DND-41 (cell line): ENCODE data around the gene C5orf47.

ENCODE experiments used
- ATAC-seq: fragments of 200-7000 bp; cut with Tn5 transposase; 3 replicates; pipeline ENCODE4 v1.9.1; 2021; ENCODE audit warnings: low read depth; ENCODE audit not compliant: insufficient read depth
- DNase-seq: peaks from one replicate; pipeline ENCODE4 v3.0.0-alpha.2; 2020
- H2AFZ ChIP-seq: 2 replicates; pipeline ENCODE4 v1.6.0; 2012; ENCODE audit warnings: low read depth, low read length
- H3K27ac ChIP-seq: 2 replicates; pipeline ENCODE4 v1.5.1; 2012; ENCODE audit warnings: low read length, inconsistent platforms
- H3K27me3 ChIP-seq: fragments of 200-600 bp; sonication (generic); 2 replicates; pipeline ENCODE4 v1.6.0; 2012; ENCODE audit warnings: low read length, mild to moderate bottlenecking, inconsistent platforms; ENCODE audit not compliant: insufficient read depth, poor library complexity
- H3K36me3 ChIP-seq: 2 replicates; pipeline ENCODE4 v1.5.1; 2012; ENCODE audit warnings: low read length, inconsistent platforms; ENCODE audit not compliant: insufficient read depth
- H3K4me1 ChIP-seq: 2 replicates; pipeline ENCODE4 v1.5.1; 2012; ENCODE audit warnings: mild to moderate bottlenecking, low read length; ENCODE audit not compliant: insufficient read depth
- H3K4me2 ChIP-seq: 2 replicates; pipeline ENCODE4 v1.6.0; 2012; ENCODE audit warnings: mild to moderate bottlenecking, moderate library complexity, low read length, inconsistent platforms; ENCODE audit not compliant: insufficient read depth
- H3K4me3 ChIP-seq, 2 experiments: fragments of 200-600 bp in 1 of 2; shearing (Covaris generic) in 1 of 2; 2 replicates each; pipeline ENCODE4 v1.5.1; 2012 to 2016; ENCODE audit warnings: inconsistent platforms in 2 of 2, low read length in 2 of 2, mild to moderate bottlenecking in 2 of 2, low read depth in 1 of 2, moderate library complexity in 1 of 2
- H3K79me2 ChIP-seq: 2 replicates; pipeline ENCODE4 v1.6.0; 2012; ENCODE audit warnings: low read length, inconsistent platforms; ENCODE audit not compliant: insufficient read depth
- H3K9ac ChIP-seq: 2 replicates; pipeline ENCODE4 v1.6.0; 2012; ENCODE audit warnings: low read depth, mild to moderate bottlenecking, inconsistent platforms, low read length, moderate library complexity
- H3K9me3 ChIP-seq: 2 replicates; pipeline ENCODE4 v1.5.1; 2012; ENCODE audit warnings: low read length, moderate library complexity, mild to moderate bottlenecking, inconsistent platforms; ENCODE audit not compliant: insufficient read depth, severe bottlenecking
- H4K20me1 ChIP-seq: 2 replicates; pipeline ENCODE4 v1.6.0; 2012; ENCODE audit warnings: low read length; ENCODE audit not compliant: insufficient read depth
- EZH2 ChIP-seq: IDR thresholded peaks from 3 replicates; pipeline ENCODE4 v1.6.1; 2012; ENCODE audit warnings: borderline replicate concordance, low read depth, mild to moderate bottlenecking, moderate library complexity, low read length, inconsistent platforms; ENCODE audit not compliant: severe bottlenecking
- TF ChIP-seq, protein P1 (sequence below): IDR thresholded peaks from 2 replicates; pipeline ENCODE4 v1.5.1; 2012; ENCODE audit warnings: borderline replicate concordance, low read length, moderate library complexity, mild to moderate bottlenecking; ENCODE audit not compliant: poor library complexity, severe bottlenecking; ENCODE audit errors: extremely low read depth

C5orf47 gene

DNA sequence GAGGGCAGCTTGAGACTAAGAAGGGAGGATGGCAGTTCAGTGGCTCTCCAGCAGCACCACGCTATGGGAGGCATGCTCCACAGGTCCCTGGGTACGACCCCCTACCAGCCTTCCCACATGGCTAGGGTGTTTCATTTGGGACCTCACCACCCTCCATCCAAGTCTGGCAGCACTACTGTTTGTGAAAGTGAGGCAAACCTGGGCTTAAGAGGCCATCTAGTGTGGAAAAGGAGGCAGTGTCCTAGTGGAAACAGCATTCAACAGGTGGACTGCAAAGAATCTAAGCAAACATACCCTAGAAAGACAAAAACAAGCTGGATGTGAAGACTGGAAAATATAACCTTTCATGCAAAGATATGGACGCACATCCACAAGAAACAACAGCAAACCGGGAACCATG lies 4.8 kb upstream of the C5orf47 start:
- Histone ChIP-seq H3K9ac (no peak overlapping the region), H3K27me3 (no peaks in the 10 kb centered on the region), H2AFZ (no peak overlapping the region), H3K79me2 (no peaks in the 10 kb centered on the region), H3K4me1 (no peaks in the 10 kb centered on the region), H3K27ac (no peak overlapping the region), H3K9me3 (no peaks in the 10 kb centered on the region), H3K4me2 (no peak overlapping the region), H3K4me3 (no peak overlapping the region), H3K36me3 (no peaks in the 10 kb centered on the region), H4K20me1 (no peaks in the 10 kb centered on the region)
- ATAC-seq (no peak), DNase-seq (no peak)
- TF ChIP-seq, protein P1, sequence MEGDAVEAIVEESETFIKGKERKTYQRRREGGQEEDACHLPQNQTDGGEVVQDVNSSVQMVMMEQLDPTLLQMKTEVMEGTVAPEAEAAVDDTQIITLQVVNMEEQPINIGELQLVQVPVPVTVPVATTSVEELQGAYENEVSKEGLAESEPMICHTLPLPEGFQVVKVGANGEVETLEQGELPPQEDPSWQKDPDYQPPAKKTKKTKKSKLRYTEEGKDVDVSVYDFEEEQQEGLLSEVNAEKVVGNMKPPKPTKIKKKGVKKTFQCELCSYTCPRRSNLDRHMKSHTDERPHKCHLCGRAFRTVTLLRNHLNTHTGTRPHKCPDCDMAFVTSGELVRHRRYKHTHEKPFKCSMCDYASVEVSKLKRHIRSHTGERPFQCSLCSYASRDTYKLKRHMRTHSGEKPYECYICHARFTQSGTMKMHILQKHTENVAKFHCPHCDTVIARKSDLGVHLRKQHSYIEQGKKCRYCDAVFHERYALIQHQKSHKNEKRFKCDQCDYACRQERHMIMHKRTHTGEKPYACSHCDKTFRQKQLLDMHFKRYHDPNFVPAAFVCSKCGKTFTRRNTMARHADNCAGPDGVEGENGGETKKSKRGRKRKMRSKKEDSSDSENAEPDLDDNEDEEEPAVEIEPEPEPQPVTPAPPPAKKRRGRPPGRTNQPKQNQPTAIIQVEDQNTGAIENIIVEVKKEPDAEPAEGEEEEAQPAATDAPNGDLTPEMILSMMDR, result peak; percentile 32
- TF ChIP-seq EZH2, result no peak

DNA sequence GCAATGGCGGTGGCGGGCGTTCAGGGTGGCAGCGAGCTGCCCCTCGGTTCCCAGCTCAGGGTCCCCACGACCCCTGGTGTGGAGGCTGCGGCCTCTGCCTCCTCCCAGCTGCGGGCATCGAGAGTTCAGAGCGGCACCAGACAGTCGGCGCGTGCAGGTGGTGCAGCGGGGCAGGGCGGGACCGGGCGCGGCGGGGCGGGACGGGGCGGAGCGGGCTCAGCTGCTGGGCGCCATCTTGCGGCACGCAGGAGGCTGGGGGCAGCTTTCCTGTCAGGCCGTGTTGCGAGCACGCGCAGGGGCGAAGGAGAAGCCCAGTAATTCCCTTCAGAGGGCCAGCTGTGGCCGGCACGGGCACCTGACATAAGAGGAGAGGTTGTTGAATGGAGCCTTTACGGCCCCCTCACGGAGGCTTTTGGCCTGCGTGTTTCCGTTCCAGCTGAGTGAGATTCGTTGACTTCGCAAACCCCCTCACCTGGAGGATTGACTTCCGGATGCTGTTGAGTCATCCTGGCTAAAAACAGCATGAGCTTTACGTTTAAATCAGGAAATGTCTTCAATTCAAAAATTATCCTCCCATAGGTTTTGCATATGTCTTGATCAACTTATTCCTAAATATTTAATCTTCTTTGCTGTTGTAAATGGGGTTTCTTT lies 587 bp downstream of the C5orf47 start:
- no peak for TF ChIP-seq EZH2
- TF ChIP-seq, protein P1, result no peak
- H3K9me3 ChIP-seq, result no peaks in the 10 kb centered on the region
- H3K36me3 ChIP-seq, result no peaks in the 10 kb centered on the region
- no peak overlapping the region for H3K27ac ChIP-seq
- H3K27me3 ChIP-seq, result no peaks in the 10 kb centered on the region
- no peak overlapping the region for H3K4me2 ChIP-seq
- no peaks in the 10 kb centered on the region for H3K79me2 ChIP-seq
- ATAC-seq, result no peak
- H3K4me1 ChIP-seq, result no peaks in the 10 kb centered on the region
- no peaks in the 10 kb centered on the region for H4K20me1 ChIP-seq
- H2AFZ ChIP-seq, result no peak overlapping the region
- H3K4me3 ChIP-seq, result no peak overlapping the region
- H3K9ac ChIP-seq, result no peak overlapping the region
- DNase-seq, result no peak

DNA sequence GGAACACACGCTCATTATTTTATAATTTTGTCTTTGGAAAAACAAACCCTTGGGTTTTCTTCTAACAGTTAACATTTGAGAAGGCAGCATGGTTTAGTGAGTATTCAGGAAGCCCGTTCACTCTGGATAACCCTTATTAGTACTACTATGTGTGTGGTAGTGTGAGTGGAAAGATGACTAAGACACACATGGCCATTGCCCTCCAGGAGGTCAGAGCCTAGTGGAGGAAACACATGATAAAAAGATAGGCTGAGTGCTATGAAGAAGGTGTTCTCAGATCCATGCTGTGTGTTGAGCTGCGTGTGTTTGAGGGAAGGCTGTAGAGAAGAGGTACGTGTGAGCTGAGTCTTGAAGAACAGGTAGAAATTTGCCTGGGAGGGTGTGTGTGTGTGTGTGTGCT lies 8.4 kb downstream of the C5orf47 start:
- Histone ChIP-seq H3K79me2 (no peaks in the 10 kb centered on the region), H3K9ac (no peak overlapping the region), H3K27me3 (peaks cover 5% of the 10 kb centered on the region), H3K4me1 (no peaks in the 10 kb centered on the region), H3K27ac (no peak overlapping the region), H3K4me3 (no peak overlapping the region), H2AFZ (no peak overlapping the region), H4K20me1 (no peaks in the 10 kb centered on the region), H3K36me3 (no peaks in the 10 kb centered on the region), H3K4me2 (no peak overlapping the region), H3K9me3 (no peaks in the 10 kb centered on the region)
- no peak for TF ChIP-seq EZH2
- TF ChIP-seq, protein P1, result no peak
- ATAC-seq (no peak), DNase-seq (no peak)
